Measurements from ENCODE around the gene PPP1R10. TPM values are rescaled to one million over a fixed set of nuclear protein-coding genes. Genes with fewer than 3 reads are reported as not detected.

Gene PPP1R10
- polyA plus RNA-seq, 2 of the 4 experiments (the other 2 are of a cell fraction) = 26.4 to 37.6 TPM

- POLR2A ChIA-PET = interaction anchor here (0.6 to 3.0 kb wide), 16 partner anchors 10 to 137 kb away, joined by 3 to 15 read pairs (median 4); partner anchors contain the start of genes ABCF1, GNL1 and MDC1
- WGBS (ENCODE audit: missing lambda C conversion rate) = under 1% methylated on average over 10 of the region's 10 CpGs
- no peaks in the 10 kb centered on the region for H3K9me3 ChIP-seq
- H3K27ac ChIP-seq = peak overlapping the region; percentile 90 to 97
- CTCF ChIA-PET = interaction anchor here (1.6 to 3.7 kb wide), 2 partner anchors 17 to 57 kb away, joined by 4 to 16 read pairs; partner anchors contain the start of gene DHX16
- peak in 1 of 2 experiments; percentile 79 for DNase-seq (ENCODE audit: low read depth in 1 of 2, low spot score in 1 of 2)
- ATAC-seq = peak; percentile 18 to 24; a peak in 3 of 6 replicates
- TF ChIP-seq RARB (CRISPR knock-in tag; IDR thresholded peaks at IDR 0.05) (peak; percentile 67), FOSB (CRISPR knock-in tag; IDR thresholded peaks at IDR 0.05) (peak; percentile 90), POLR2A (IDR thresholded peaks at IDR 0.05; ENCODE audit: low read length) (peak; percentile 45), HOXA7 (CRISPR knock-in tag; IDR thresholded peaks at IDR 0.05) (peak; percentile 97), HES2 (IDR thresholded peaks at IDR 0.05) (no peak), JUN (IDR thresholded peaks at IDR 0.05) (peak in 1 of 2 experiments; percentile 37; a peak in 3 of 5 replicates), TP53 (CRISPR knock-in tag; IDR thresholded peaks at IDR 0.05) (peak; percentile 84), NFE2L2 (conservative IDR thresholded peaks at IDR 0.05; ENCODE audit: low read length) (no peak), TFCP2L1 (CRISPR knock-in tag; IDR thresholded peaks at IDR 0.05) (peak; percentile 75; the same call in 1 of the 2 replicates), BCL3 (IDR thresholded peaks at IDR 0.05) (peak; percentile 17; the same call in 1 of the 3 replicates), MYC (IDR thresholded peaks at IDR 0.05; ENCODE audit: borderline replicate concordance, low read length) (no peak)
- TF ChIP-seq, protein P1, sequence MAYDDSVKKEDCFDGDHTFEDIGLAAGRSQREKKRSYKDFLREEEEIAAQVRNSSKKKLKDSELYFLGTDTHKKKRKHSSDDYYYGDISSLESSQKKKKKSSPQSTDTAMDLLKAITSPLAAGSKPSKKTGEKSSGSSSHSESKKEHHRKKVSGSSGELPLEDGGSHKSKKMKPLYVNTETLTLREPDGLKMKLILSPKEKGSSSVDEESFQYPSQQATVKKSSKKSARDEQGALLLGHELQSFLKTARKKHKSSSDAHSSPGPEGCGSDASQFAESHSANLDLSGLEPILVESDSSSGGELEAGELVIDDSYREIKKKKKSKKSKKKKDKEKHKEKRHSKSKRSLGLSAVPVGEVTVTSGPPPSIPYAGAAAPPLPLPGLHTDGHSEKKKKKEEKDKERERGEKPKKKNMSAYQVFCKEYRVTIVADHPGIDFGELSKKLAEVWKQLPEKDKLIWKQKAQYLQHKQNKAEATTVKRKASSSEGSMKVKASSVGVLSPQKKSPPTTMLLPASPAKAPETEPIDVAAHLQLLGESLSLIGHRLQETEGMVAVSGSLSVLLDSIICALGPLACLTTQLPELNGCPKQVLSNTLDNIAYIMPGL (CRISPR knock-in tag; IDR thresholded peaks at IDR 0.05; ENCODE audit: borderline replicate concordance) = peak; percentile 83
- peak overlapping the region; percentile 100 for H3K4me2 ChIP-seq
- peaks cover 39% of the 10 kb centered on the region for H3K4me1 ChIP-seq
- peak overlapping the region; percentile 88 for H3K4me3 ChIP-seq
- no peak for FAIRE-seq
These were observed 1.7 kb downstream of the PPP1R10 start for GRCh38 chr6:30615219-30615957.

- FAIRE-seq (no peak), DNase-seq (ENCODE audit: low read depth in 1 of 2, low spot score in 1 of 2) (peak; percentile 76 to 95), ATAC-seq (peak; percentile 68 to 76)
- Histone ChIP-seq H3K9me3 (no peaks in the 10 kb centered on the region), H3K27ac (peak overlapping the region; percentile 90 to 97), H3K4me3 (peak overlapping the region; percentile 88), H3K4me1 (peaks cover 39% of the 10 kb centered on the region), H3K4me2 (peak overlapping the region; percentile 100)
- 0% methylated on average over 6 of the region's 6 CpGs for WGBS (ENCODE audit: missing lambda C conversion rate)
- TF ChIP-seq JUN (IDR thresholded peaks at IDR 0.05) (peak in 1 of 2 experiments; percentile 46; a peak in 2 of 5 replicates), CEBPB (IDR thresholded peaks at IDR 0.05) (peak in 1 of 2 experiments; percentile 58; a peak in 1 of 4 replicates), POLR2A (IDR thresholded peaks at IDR 0.05; ENCODE audit: low read length) (0 out of 2 replicates have a peak, but pooled peaks have one; percentile 35), ZC3H11A (IDR thresholded peaks at IDR 0.05) (no peak), ZSCAN20 (CRISPR knock-in tag; IDR thresholded peaks at IDR 0.05) (no peak), CHD4 (IDR thresholded peaks at IDR 0.05; ENCODE audit: borderline replicate concordance) (no peak), FOSB (CRISPR knock-in tag; IDR thresholded peaks at IDR 0.05) (no peak)
- TF ChIP-seq, protein P2, sequence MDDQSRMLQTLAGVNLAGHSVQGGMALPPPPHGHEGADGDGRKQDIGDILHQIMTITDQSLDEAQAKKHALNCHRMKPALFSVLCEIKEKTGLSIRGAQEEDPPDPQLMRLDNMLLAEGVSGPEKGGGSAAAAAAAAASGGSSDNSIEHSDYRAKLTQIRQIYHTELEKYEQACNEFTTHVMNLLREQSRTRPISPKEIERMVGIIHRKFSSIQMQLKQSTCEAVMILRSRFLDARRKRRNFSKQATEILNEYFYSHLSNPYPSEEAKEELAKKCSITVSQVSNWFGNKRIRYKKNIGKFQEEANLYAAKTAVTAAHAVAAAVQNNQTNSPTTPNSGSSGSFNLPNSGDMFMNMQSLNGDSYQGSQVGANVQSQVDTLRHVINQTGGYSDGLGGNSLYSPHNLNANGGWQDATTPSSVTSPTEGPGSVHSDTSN (IDR thresholded peaks at IDR 0.05) = no peak
- ChIA-PET CTCF (interaction anchor here (1.1 to 3.7 kb wide), 4 partner anchors 17 to 161 kb away, joined by 3 to 16 read pairs (median 6); partner anchors contain the start of gene DHX16), POLR2A (interaction anchor here (0.6 to 3.0 kb wide), 15 partner anchors 9 to 137 kb away, joined by 3 to 15 read pairs (median 5); partner anchors contain the start of genes ABCF1 and MDC1)
These were observed 2.2 kb downstream of the PPP1R10 start for GRCh38 chr6:30614843-30615218.

Measured in A549 (cell line).